ENCODE data around the gene CATSPERB. TPM values are rescaled to one million over a fixed set of nuclear protein-coding genes. Genes with fewer than 3 reads are reported as not detected.

CATSPERB gene
- total and polyA plus RNA-seq, 2 donors from 2014 or later = 0.17 to 2.1 TPM

GRCh38 chr14:91573894-91574837 lies 157.7 kb downstream of the CATSPERB start:
- Histone ChIP-seq H3K9me3 (ENCODE audit: control insufficient read depth in 2 of 3, insufficient read depth in 1 of 3, low read length in 3 of 3) (no peaks in the 10 kb centered on the region), H3K4me3 (ENCODE audit: low read length in 3 of 3) (peak overlapping the region; percentile 26 to 59 (median 33)), H3K4me1 (ENCODE audit: control insufficient read depth in 2 of 3, insufficient read depth in 2 of 3, low read depth in 1 of 3, low read length in 3 of 3) (peaks cover 0 to 2% (median 0%) of the 10 kb centered on the region in 3 donors), H3K36me3 (ENCODE audit: control insufficient read depth in 2 of 3, insufficient read depth in 3 of 3, low read length in 3 of 3) (no peaks in the 10 kb centered on the region), H3K9ac (ENCODE audit: low read length in 3 of 3) (peak overlapping the region in 1 of 3 donors; percentile 26), H3K27ac (ENCODE audit: low read depth in 2 of 2, low read length in 2 of 2) (no peak overlapping the region), H3K27me3 (ENCODE audit: control insufficient read depth, insufficient read depth, low read length) (no peaks in the 10 kb centered on the region)
- TF ChIP-seq CTCF (IDR thresholded peaks at IDR 0.05; ENCODE audit: borderline replicate concordance, extremely low read depth, insufficient read depth) = no peak
- FAIRE-seq (no peak), DNase-seq (peak; percentile 58 to 72 (median 62))
- intact Hi-C loops (cut with DNase I) = no loop called here

- intact Hi-C loops (cut with DNase I) = no loop called here
Measured at GRCh38 chr14:91573528-91573893, 158.4 kb downstream of the CATSPERB start.

GRCh38 chr14:91570021-91570420 lies 161.9 kb downstream of the CATSPERB start:
- H3K4me3 ChIP-seq (ENCODE audit: low read length in 3 of 3) = no peak overlapping the region
- no peaks in the 10 kb centered on the region for H3K36me3 ChIP-seq (ENCODE audit: control insufficient read depth in 2 of 3, insufficient read depth in 3 of 3, low read length in 3 of 3)
- no peak for TF ChIP-seq CTCF (IDR thresholded peaks at IDR 0.05; ENCODE audit: borderline replicate concordance, extremely low read depth, insufficient read depth)
- DNase-seq (no peak), FAIRE-seq (no peak)
- no peak overlapping the region for H3K27ac ChIP-seq (ENCODE audit: low read depth in 2 of 2, low read length in 2 of 2)
- no peaks in the 10 kb centered on the region for H3K9me3 ChIP-seq (ENCODE audit: control insufficient read depth in 2 of 3, insufficient read depth in 1 of 3, low read length in 3 of 3)
- no peaks in the 10 kb centered on the region for H3K27me3 ChIP-seq (ENCODE audit: control insufficient read depth, insufficient read depth, low read length)
- intact Hi-C loops (cut with DNase I) = no loop called here
- H3K9ac ChIP-seq (ENCODE audit: low read length in 3 of 3) = no peak overlapping the region
- peaks cover 0 to 2% (median 0%) of the 10 kb centered on the region in 3 donors for H3K4me1 ChIP-seq (ENCODE audit: control insufficient read depth in 2 of 3, insufficient read depth in 2 of 3, low read depth in 1 of 3, low read length in 3 of 3)

More at GRCh38 chr14:91573528-91573893, 158.4 kb downstream of the CATSPERB start:
- Histone ChIP-seq H3K36me3 (ENCODE audit: control insufficient read depth in 2 of 3, insufficient read depth in 3 of 3, low read length in 3 of 3) (no peaks in the 10 kb centered on the region), H3K27me3 (ENCODE audit: control insufficient read depth, insufficient read depth, low read length) (no peaks in the 10 kb centered on the region), H3K4me3 (ENCODE audit: low read length in 3 of 3) (peak overlapping the region in 1 of 3 donors; percentile 59), H3K9ac (ENCODE audit: low read length in 3 of 3) (no peak overlapping the region), H3K4me1 (ENCODE audit: control insufficient read depth in 2 of 3, insufficient read depth in 2 of 3, low read depth in 1 of 3, low read length in 3 of 3) (peaks cover 0 to 2% (median 0%) of the 10 kb centered on the region in 3 donors), H3K9me3 (ENCODE audit: control insufficient read depth in 2 of 3, insufficient read depth in 1 of 3, low read length in 3 of 3) (no peaks in the 10 kb centered on the region), H3K27ac (ENCODE audit: low read depth in 2 of 2, low read length in 2 of 2) (no peak overlapping the region)
- no peak for TF ChIP-seq CTCF (IDR thresholded peaks at IDR 0.05; ENCODE audit: borderline replicate concordance, extremely low read depth, insufficient read depth)
- DNase-seq (no peak), FAIRE-seq (no peak)
